Measurements from ENCODE around the gene NUP210L.

GRCh38 chr1:153944827-153945117 is 210.1 kb downstream of the NUP210L start:
- TF ChIP-seq CTCF (tag by site-specific recombination; IDR thresholded peaks at IDR 0.05): no peak
- no peak for TF ChIP-seq ZNF138 (tag by site-specific recombination; IDR thresholded peaks at IDR 0.05; ENCODE audit: borderline replicate concordance)
- TF ChIP-seq ZNF132 (tag by site-specific recombination; IDR thresholded peaks at IDR 0.05; ENCODE audit: borderline replicate concordance): no peak
- no peak for TF ChIP-seq ZBTB1 (tag by site-specific recombination; IDR thresholded peaks at IDR 0.05)
- TF ChIP-seq REST (tag by site-specific recombination; IDR thresholded peaks at IDR 0.05): no peak
- TF ChIP-seq ZNF274 (IDR thresholded peaks at IDR 0.05; ENCODE audit: low read length): no peak
- no peak for TF ChIP-seq ZNF274 (tag by site-specific recombination; IDR thresholded peaks at IDR 0.05; ENCODE audit: borderline replicate concordance)
